Kidney epithelial cell (primary cell): ENCODE data around the gene ANTXR2. TPM values are rescaled to one million over a fixed set of nuclear protein-coding genes. Genes with fewer than 3 reads are reported as not detected.

ENCODE experiments used
- DNase-seq: peaks from one replicate; pipeline ENCODE4 v3.0.0-alpha.2; 2010; ENCODE audit warnings: low read depth
- H3K27me3 ChIP-seq: 2 replicates; pipeline ENCODE4 v1.6.0; 2011; ENCODE audit warnings: low read length; ENCODE audit not compliant: control insufficient read depth, insufficient read depth
- H3K36me3 ChIP-seq: 2 replicates; pipeline ENCODE4 v1.5.1; 2011; ENCODE audit warnings: low read length; ENCODE audit not compliant: control insufficient read depth, insufficient read depth
- H3K4me3 ChIP-seq: 2 replicates; pipeline ENCODE4 v1.5.1; 2011; ENCODE audit warnings: low read depth, mild to moderate bottlenecking, control low read depth, low read length
- CTCF ChIP-seq: IDR thresholded peaks from 2 replicates; pipeline ENCODE4 v1.5.1; 2011; ENCODE audit warnings: mild to moderate bottlenecking, moderate library complexity, low read length, control low read depth, inconsistent platforms; ENCODE audit not compliant: insufficient read depth, poor library complexity, severe bottlenecking
- total RNA-seq: library from RNA; depleted of rRNA; stranded (reverse); fragments of >200 nt; gene quantifications from 2 replicates; pipeline ENCODE4 v1.2.3, GENCODE V29; 2015

The ANTXR2 gene
- total RNA-seq, 1 donor from 2014 or later, result 32.7 TPM

DNA sequence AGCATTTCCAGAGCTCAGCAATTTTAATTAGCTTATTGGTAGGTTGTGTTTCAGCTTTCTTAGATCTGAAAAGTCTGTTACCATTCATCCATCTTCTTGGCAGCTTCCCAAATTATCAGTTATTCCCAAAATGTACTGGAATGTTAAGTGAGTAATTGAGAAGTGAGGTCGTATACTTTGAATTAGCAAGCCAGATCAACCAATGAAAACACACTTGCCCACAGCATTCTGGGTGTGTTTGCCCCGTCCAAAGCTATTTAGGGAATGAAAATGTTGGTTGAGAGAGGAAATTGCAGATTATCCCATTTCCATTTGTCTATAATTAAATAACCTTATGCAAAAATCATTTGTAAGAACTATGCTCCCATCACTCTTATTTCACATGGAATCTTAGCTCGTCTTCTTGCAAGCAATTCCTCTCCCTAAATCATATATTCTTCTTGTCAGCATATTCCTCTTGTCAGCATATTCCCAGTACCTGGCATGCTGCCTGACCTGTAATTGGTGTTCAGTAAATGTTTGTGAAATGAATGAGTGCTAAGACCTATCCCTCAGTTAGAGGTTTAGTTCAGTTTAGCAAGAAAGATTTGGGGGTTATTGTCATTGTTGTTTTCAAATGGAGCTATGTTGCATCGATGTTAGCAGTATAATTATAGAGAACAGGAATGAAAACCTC is 23.3 kb upstream of the ANTXR2 start:
- Histone ChIP-seq H3K4me3 (no peak overlapping the region), H3K36me3 (no peaks in the 10 kb centered on the region), H3K27me3 (no peaks in the 10 kb centered on the region)
- TF ChIP-seq CTCF, result no peak
- no peak for DNase-seq

- TF ChIP-seq CTCF, result no peak
- no peak overlapping the region for H3K4me3 ChIP-seq
- no peaks in the 10 kb centered on the region for H3K27me3 ChIP-seq
- DNase-seq, result no peak
- no peaks in the 10 kb centered on the region for H3K36me3 ChIP-seq
These were observed 21.2 kb upstream of the ANTXR2 start for GRCh38 chr4:80094191-80094590.

GRCh38 chr4:80093563-80093962 is 20.5 kb upstream of the ANTXR2 start:
- DNase-seq, result no peak
- Histone ChIP-seq H3K36me3 (no peaks in the 10 kb centered on the region), H3K27me3 (no peaks in the 10 kb centered on the region), H3K4me3 (no peak overlapping the region)
- TF ChIP-seq CTCF, result no peak

- no peaks in the 10 kb centered on the region for H3K27me3 ChIP-seq
- no peak overlapping the region for H3K4me3 ChIP-seq
- no peak for DNase-seq
- H3K36me3 ChIP-seq, result no peaks in the 10 kb centered on the region
- TF ChIP-seq CTCF, result no peak
These were observed 19.8 kb upstream of the ANTXR2 start for GRCh38 chr4:80092847-80093246.

- no peaks in the 10 kb centered on the region for H3K36me3 ChIP-seq
- no peak overlapping the region for H3K4me3 ChIP-seq
- no peak for TF ChIP-seq CTCF
- no peaks in the 10 kb centered on the region for H3K27me3 ChIP-seq
- DNase-seq, result no peak
These were observed 19.1 kb upstream of the ANTXR2 start for GRCh38 chr4:80092088-80092487.

DNA sequence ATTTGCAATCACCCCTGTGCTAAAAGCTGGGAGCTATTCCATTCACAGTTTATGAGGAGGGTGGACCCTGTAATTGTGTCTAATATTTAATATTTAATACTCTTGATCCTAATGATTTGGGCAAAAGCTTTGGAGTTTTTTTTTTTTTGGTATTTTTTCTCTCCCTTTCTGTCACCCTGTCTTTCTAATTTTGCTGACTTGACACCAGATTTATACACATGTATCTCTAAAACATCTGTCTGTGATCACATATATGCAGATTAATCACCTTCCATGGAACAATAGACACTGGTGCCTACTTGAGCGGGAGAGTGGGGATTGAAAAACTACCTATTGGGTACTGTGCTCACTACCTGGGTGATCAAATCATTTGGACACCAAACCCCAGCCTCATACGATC is 18.7 kb upstream of the ANTXR2 start:
- Histone ChIP-seq H3K36me3 (no peaks in the 10 kb centered on the region), H3K4me3 (no peak overlapping the region), H3K27me3 (no peaks in the 10 kb centered on the region)
- no peak for DNase-seq
- no peak for TF ChIP-seq CTCF
